ENCODE measurements around the gene PLLP.

PLLP gene, protein sequence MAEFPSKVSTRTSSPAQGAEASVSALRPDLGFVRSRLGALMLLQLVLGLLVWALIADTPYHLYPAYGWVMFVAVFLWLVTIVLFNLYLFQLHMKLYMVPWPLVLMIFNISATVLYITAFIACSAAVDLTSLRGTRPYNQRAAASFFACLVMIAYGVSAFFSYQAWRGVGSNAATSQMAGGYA

GRCh38 chr16:57284209-57284951, at the start of gene PLLP:
Gene PLLP, minus strand, starts transcription at chr16:57284672. Its CDS starts 132 bp downstream, at chr16:57284540.
- no peak for DNase-seq (ENCODE audit: low read depth)

- no peak for DNase-seq (ENCODE audit: low read depth)
Measured at GRCh38 chr16:57333402-57333801, 48.9 kb upstream of the PLLP start.

DNA sequence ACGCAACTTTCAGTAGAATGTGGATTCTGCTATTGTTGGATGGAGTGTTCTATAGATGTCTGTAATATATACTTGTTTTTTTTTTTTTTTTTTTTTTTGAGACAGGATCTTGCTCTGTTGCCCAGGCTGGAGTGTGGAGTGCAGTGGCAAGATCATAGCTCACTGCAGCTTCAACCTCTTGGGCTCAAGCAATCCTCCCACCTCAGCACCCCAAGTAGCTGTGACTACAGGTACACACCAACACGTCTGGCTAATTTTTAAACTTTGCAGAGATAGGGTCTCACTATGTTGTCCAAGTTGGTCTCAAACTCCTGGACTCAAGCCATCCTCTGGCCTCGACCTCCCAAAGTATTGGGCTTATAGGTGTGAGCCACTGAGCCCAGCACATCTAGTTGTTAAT, 46.9 kb upstream of the PLLP start:
- no peak for DNase-seq (ENCODE audit: low read depth)

GRCh38 chr16:57329718-57330327, 45.4 kb upstream of the PLLP start:
- no peak for DNase-seq (ENCODE audit: low read depth)

- DNase-seq (ENCODE audit: low read depth), result no peak
Measured at GRCh38 chr16:57325458-57325857, 41.0 kb upstream of the PLLP start.

GRCh38 chr16:57324749-57325148, 40.3 kb upstream of the PLLP start:
- no peak for DNase-seq (ENCODE audit: low read depth)

GRCh38 chr16:57319646-57320045, 35.2 kb upstream of the PLLP start:
- DNase-seq (ENCODE audit: low read depth), result no peak

DNA sequence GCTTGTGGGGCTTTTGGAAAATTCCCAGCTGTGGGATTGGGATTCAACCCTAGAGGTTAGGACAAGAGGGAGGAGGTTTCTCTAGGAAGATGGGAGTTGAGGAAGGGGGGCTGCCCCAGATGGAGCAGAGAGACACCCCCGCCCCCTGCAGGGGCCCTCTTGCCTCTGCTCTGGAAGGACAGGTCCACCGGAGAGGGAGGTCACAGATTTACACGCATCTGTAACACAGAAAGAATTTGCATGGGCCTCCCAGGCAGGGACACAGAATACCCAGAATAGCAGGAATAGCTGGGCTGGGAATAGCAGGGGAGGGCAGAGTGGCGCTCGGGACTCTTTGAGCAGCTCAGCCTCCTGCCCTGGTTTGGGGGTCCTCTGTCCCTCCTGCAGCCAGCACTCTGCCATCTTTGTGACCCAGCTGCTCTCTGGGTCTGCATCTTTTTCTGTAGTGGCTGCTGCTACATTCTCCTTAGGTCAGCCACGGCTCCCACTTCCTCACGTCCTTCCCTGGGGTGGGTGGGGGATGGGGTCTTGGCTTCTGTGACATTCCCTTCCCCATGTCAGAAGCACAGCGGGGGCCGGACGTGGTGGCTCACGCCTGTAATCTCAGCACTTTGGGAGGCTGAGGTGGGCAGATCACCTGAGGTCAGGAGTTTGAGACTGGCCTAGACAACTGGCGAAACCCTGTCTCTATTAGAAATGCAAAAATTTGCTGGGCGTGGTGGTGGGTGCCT, 33.9 kb upstream of the PLLP start:
- DNase-seq (ENCODE audit: low read depth), result no peak

- DNase-seq (ENCODE audit: low read depth), result no peak
Measured at GRCh38 chr16:57316390-57317017, 32.0 kb upstream of the PLLP start.

- DNase-seq (ENCODE audit: low read depth), result no peak
Measured at GRCh38 chr16:57315416-57315815, 30.9 kb upstream of the PLLP start.

- DNase-seq (ENCODE audit: low read depth), result no peak
Measured at GRCh38 chr16:57314161-57314785, 29.8 kb upstream of the PLLP start.

DNA sequence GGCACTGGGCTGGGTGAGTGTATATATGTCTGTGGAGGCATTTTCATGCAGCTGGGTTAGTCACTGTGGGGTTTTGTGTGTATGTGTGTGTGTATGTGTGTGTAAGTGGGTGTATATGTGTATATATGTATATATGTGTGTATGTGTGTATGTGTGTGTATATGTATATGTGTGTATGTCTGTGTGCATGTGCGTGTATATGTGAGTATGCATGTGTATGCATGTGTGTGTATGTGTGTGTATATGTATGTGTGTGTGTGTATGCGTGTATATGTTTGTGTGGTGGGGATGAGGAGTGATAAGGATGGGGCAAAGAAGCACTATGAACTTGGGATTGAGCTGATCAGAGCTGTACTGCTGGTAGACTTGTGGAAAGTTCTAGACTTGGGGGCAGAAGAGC, 29.0 kb upstream of the PLLP start:
- DNase-seq (ENCODE audit: low read depth), result no peak

GRCh38 chr16:57310801-57311200, 26.3 kb upstream of the PLLP start:
- no peak for DNase-seq (ENCODE audit: low read depth)

DNA sequence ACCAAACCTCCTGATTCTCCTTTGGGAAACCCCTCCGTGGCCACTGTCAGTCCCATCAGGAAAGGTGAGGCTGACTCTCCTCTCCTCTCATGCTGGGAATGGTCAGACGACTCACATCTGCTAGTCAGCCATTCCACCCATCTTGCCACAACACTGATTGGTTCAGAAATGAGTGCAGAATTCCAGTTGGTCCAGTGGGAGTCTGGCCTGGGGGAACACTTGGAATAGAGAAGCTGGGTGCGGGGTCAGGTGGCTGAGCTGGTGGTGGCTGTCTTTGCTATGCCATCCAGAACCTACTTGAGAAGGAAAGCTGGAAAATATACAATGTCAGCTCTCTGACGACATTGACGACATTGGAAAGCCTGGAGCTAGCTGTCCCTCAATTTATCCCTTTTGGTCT, 23.6 kb upstream of the PLLP start:
- DNase-seq (ENCODE audit: low read depth), result no peak

DNA sequence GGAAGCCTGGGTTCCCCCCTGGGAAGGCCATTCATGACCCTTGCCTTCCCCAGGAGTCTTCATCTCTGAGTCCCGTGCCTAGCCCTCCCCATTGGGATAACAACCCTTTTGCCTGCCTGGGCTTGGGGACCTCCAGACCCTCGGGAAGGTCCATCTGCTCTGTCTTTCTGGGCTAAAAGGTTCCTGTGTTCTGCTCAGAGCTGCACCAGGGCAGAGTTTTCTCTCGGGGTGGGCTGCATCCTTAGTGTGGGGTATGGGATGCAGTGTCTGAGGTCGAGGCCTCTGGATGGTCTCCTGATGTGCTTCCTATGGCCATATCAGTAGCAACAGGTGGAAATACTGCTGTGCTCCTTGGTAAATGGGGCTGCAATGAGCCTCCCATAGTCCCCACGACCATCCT, 22.9 kb upstream of the PLLP start:
- no peak for DNase-seq (ENCODE audit: low read depth)

GRCh38 chr16:57306676-57307341, 22.3 kb upstream of the PLLP start:
- no peak for DNase-seq (ENCODE audit: low read depth)

- DNase-seq (ENCODE audit: low read depth), result no peak
Measured at GRCh38 chr16:57305159-57305811, 20.8 kb upstream of the PLLP start.

DNA sequence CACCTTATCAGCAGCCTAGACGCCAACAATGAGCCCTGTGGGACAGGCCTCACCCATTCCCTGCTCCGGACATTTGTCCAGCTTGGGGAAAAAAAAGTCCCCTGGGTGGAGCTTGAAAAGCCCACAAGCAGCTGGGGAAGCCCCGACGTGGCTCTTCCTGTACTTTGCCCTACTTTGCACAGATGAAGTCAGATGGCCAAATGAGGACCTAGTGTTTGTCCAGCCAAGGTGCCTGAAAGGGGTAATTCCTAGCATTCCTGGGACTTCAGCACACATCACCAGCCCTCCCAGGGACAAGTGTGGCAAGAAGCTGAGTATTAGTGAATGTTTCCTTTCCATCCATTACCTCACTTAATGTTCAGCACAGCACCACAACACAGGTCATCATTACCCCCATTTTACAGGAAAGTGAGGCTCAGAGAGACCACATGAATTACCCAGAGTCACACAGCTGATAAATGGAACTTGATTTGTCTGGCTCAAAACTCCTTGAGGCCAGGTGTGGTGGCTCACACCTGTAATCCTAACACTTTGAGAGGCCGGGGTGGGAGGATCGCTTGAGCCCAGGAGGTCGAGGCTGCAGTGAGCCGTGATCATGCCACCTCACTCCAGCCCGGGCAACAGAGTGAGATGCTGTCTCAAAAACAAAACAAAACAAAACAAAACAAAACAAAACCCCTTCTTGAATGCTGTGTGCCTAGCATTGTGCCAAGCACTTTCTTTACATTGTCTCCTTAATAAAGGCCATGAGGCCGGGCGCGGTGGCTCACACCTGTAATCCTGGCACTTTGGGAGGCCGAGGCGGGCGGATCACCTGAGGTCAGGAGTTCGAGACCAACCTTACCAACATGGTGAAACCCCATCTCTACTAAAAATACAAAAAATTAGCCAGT, 19.9 kb upstream of the PLLP start:
- DNase-seq (ENCODE audit: low read depth), result no peak

- no peak for DNase-seq (ENCODE audit: low read depth)
Measured at GRCh38 chr16:57303910-57304168, 19.4 kb upstream of the PLLP start.

Measured in stimulated activated CD8-positive, alpha-beta memory T cell treated with anti-CD3 and anti-CD28 coated beads, Interleukin-12 subunit alpha, Interleukin-12 subunit beta, amount 100 ng/mL, for 1 hour (primary cell).